ENCODE measurements around the gene THSD7A. TPM values are rescaled to one million over a fixed set of nuclear protein-coding genes. Genes with fewer than 3 reads are reported as not detected.

Gene THSD7A
- total RNA-seq, 3 donors from 2014 or later (not counting 1 experiment from before 2014, with no cell fraction given) = 0.29 to 8.6 TPM; not detected in 1

DNA sequence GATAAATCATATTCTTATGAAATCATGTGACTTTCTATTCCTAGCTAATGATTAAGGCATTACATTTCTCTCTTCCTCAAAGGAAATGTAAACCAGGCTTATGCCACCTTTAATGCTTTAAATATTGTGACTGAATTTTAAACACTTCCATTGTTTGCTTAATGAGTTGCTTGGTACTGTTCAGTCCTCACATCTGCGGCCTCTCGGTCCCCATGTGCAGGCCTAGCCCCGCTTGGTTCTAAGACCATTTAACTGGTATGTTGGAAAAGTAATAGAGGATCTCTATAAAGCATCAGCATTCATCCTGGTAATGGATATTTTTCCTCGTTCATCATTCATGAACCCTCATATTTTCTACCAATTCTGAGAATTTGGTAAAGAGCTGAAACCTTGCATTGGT, 27.4 kb downstream of the THSD7A start:
- Mint-ChIP-seq H3K4me1 (no peaks in the 10 kb centered on the region), H3K9me3 (peaks cover 4 to 12% of the 10 kb centered on the region in 2 donors), H3K36me3 (no peaks in the 10 kb centered on the region), H3K4me3 (no peak overlapping the region), H3K27ac (no peak overlapping the region), H3K27me3 (ENCODE audit: low read depth in 2 of 2) (no peaks in the 10 kb centered on the region)
- Histone ChIP-seq H3K36me3 (ENCODE audit: control insufficient read depth, insufficient read depth, low read length) (no peaks in the 10 kb centered on the region), H3K4me1 (ENCODE audit: control insufficient read depth, insufficient read depth, low read length) (no peaks in the 10 kb centered on the region), H3K4me3 (ENCODE audit: low read length) (no peak overlapping the region), H3K9me3 (ENCODE audit: control insufficient read depth, insufficient read depth, low read length) (no peaks in the 10 kb centered on the region), H3K27me3 (ENCODE audit: control insufficient read depth, insufficient read depth, low read length) (no peaks in the 10 kb centered on the region), H3K27ac (ENCODE audit: low read length) (no peak overlapping the region)
- no peak for DNase-seq
- intact Hi-C loops (cut with micrococcal nuclease) = no loop called here
- 89% methylated on average over 3 of the region's 4 CpGs for WGBS (ENCODE audit: insufficient coverage)
- TF ChIP-seq, protein P1, sequence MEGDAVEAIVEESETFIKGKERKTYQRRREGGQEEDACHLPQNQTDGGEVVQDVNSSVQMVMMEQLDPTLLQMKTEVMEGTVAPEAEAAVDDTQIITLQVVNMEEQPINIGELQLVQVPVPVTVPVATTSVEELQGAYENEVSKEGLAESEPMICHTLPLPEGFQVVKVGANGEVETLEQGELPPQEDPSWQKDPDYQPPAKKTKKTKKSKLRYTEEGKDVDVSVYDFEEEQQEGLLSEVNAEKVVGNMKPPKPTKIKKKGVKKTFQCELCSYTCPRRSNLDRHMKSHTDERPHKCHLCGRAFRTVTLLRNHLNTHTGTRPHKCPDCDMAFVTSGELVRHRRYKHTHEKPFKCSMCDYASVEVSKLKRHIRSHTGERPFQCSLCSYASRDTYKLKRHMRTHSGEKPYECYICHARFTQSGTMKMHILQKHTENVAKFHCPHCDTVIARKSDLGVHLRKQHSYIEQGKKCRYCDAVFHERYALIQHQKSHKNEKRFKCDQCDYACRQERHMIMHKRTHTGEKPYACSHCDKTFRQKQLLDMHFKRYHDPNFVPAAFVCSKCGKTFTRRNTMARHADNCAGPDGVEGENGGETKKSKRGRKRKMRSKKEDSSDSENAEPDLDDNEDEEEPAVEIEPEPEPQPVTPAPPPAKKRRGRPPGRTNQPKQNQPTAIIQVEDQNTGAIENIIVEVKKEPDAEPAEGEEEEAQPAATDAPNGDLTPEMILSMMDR (IDR thresholded peaks at IDR 0.05) = no peak
- ATAC-seq = no peak

GRCh38 chr7:11795231-11795630, 36.8 kb downstream of the THSD7A start:
- H3K4me3 ChIP-seq (ENCODE audit: low read length) = no peak overlapping the region
- no peaks in the 10 kb centered on the region for H3K27me3 ChIP-seq (ENCODE audit: control insufficient read depth, insufficient read depth, low read length)
- Mint-ChIP-seq H3K4me3 (no peak overlapping the region), H3K9me3 (peaks cover 7 to 18% of the 10 kb centered on the region in 2 donors), H3K27me3 (ENCODE audit: low read depth in 2 of 2) (no peaks in the 10 kb centered on the region), H3K36me3 (no peaks in the 10 kb centered on the region), H3K4me1 (no peaks in the 10 kb centered on the region), H3K27ac (no peak overlapping the region)
- ATAC-seq (no peak), DNase-seq (no peak)
- no peak overlapping the region for H3K27ac ChIP-seq (ENCODE audit: low read length)
- no peaks in the 10 kb centered on the region for H3K4me1 ChIP-seq (ENCODE audit: control insufficient read depth, insufficient read depth, low read length)
- WGBS (ENCODE audit: insufficient coverage) = no CpG with 5 or more reads among the region's 4 CpGs
- H3K36me3 ChIP-seq (ENCODE audit: control insufficient read depth, insufficient read depth, low read length) = no peaks in the 10 kb centered on the region
- intact Hi-C loops (cut with micrococcal nuclease) = no loop called here
- H3K9me3 ChIP-seq (ENCODE audit: control insufficient read depth, insufficient read depth, low read length) = no peaks in the 10 kb centered on the region
- TF ChIP-seq, protein P1 (IDR thresholded peaks at IDR 0.05) = no peak

- H3K4me1 ChIP-seq (ENCODE audit: control insufficient read depth, insufficient read depth, low read length) = no peaks in the 10 kb centered on the region
- no peak overlapping the region for H3K4me3 Mint-ChIP-seq
- H3K9me3 Mint-ChIP-seq = peaks cover 16 to 25% of the 10 kb centered on the region in 2 donors
- H3K4me1 Mint-ChIP-seq = no peaks in the 10 kb centered on the region
- H3K4me3 ChIP-seq (ENCODE audit: low read length) = no peak overlapping the region
- H3K36me3 Mint-ChIP-seq = no peaks in the 10 kb centered on the region
- no peak overlapping the region for H3K27ac Mint-ChIP-seq
- H3K27ac ChIP-seq (ENCODE audit: low read length) = no peak overlapping the region
- ATAC-seq = no peak
- no peaks in the 10 kb centered on the region for H3K27me3 ChIP-seq (ENCODE audit: control insufficient read depth, insufficient read depth, low read length)
- TF ChIP-seq, protein P1 (IDR thresholded peaks at IDR 0.05) = no peak
- intact Hi-C loops (cut with micrococcal nuclease) = no loop called here
- 78% methylated on average over 4 of the region's 4 CpGs for WGBS (ENCODE audit: insufficient coverage)
- no peaks in the 10 kb centered on the region for H3K9me3 ChIP-seq (ENCODE audit: control insufficient read depth, insufficient read depth, low read length)
- no peak for DNase-seq
- no peaks in the 10 kb centered on the region for H3K36me3 ChIP-seq (ENCODE audit: control insufficient read depth, insufficient read depth, low read length)
- H3K27me3 Mint-ChIP-seq (ENCODE audit: low read depth in 2 of 2) = no peaks in the 10 kb centered on the region
Observed at GRCh38 chr7:11792166-11792565, 39.8 kb downstream of the THSD7A start.

- 61% methylated on average over 2 of the region's 3 CpGs for WGBS (ENCODE audit: insufficient coverage)
- Mint-ChIP-seq H3K27ac (no peak overlapping the region), H3K9me3 (peaks cover 22 to 34% of the 10 kb centered on the region in 2 donors), H3K4me1 (no peaks in the 10 kb centered on the region), H3K27me3 (ENCODE audit: low read depth in 2 of 2) (no peaks in the 10 kb centered on the region), H3K4me3 (no peak overlapping the region), H3K36me3 (no peaks in the 10 kb centered on the region)
- intact Hi-C loops (cut with micrococcal nuclease) = no loop called here
- H3K4me1 ChIP-seq (ENCODE audit: control insufficient read depth, insufficient read depth, low read length) = no peaks in the 10 kb centered on the region
- no peaks in the 10 kb centered on the region for H3K27me3 ChIP-seq (ENCODE audit: control insufficient read depth, insufficient read depth, low read length)
- H3K4me3 ChIP-seq (ENCODE audit: low read length) = no peak overlapping the region
- DNase-seq (no peak), ATAC-seq (no peak)
- H3K9me3 ChIP-seq (ENCODE audit: control insufficient read depth, insufficient read depth, low read length) = no peaks in the 10 kb centered on the region
- no peaks in the 10 kb centered on the region for H3K36me3 ChIP-seq (ENCODE audit: control insufficient read depth, insufficient read depth, low read length)
- H3K27ac ChIP-seq (ENCODE audit: low read length) = no peak overlapping the region
- TF ChIP-seq, protein P1 (IDR thresholded peaks at IDR 0.05) = no peak
Observed at GRCh38 chr7:11788568-11788967, 43.4 kb downstream of the THSD7A start.

All from natural killer cell (primary cell).